ENCODE measurements around the gene ROR1. TPM values are rescaled to one million over a fixed set of nuclear protein-coding genes. Genes with fewer than 3 reads are reported as not detected.

Gene ROR1
- total and polyA plus RNA-seq, 10 of the 15 experiments (the other 5 are each of a cell fraction or from before 2014, with no cell fraction given) = 0.02 to 0.08 (median 0.05) TPM; not detected in 6

- ChIA-PET SMC1A (ENCODE audit: uncharacterized antibody, unreplicated experiment) (interaction anchor here (0.7 to 1.7 kb wide), 3 partner anchors 8 to 10 kb away, joined by 3 to 4 read pairs (median 3); no protein-coding TSS in a partner anchor), POLR2A (no interaction called here), CTCF (interaction anchor here (1.3 to 1.5 kb wide), 2 partner anchors 15 to 36 kb away, joined by 3 read pairs; no protein-coding TSS in a partner anchor), RAD21 (ENCODE audit: unreplicated experiment) (interaction anchor here (0.6 to 0.9 kb wide), 2 partner anchors 57 to 58 kb away, joined by 3 read pairs; no protein-coding TSS in a partner anchor)
- FAIRE-seq = no peak
- Histone ChIP-seq H3K4me1 (ENCODE audit: control insufficient read depth, insufficient read depth, low read length) (no peaks in the 10 kb centered on the region), H3K9ac (ENCODE audit: control insufficient read depth, insufficient read depth, low read length) (no peak overlapping the region), H3K27me3 (replicated peaks in 1 of 2; ENCODE audit: control insufficient read depth in 2 of 2, insufficient read depth in 2 of 2, low read length in 1 of 2) (no peaks in the 10 kb centered on the region; a peak in 1 of 4 replicates), H3K4me3 (no peak overlapping the region), H3K4me2 (ENCODE audit: control insufficient read depth, insufficient read depth) (no peak overlapping the region), H4K20me1 (ENCODE audit: control insufficient read depth, insufficient read depth) (no peaks in the 10 kb centered on the region), H3K9me3 (replicated peaks; ENCODE audit: control insufficient read depth, insufficient read depth, low read length) (no peaks in the 10 kb centered on the region), H3K79me2 (ENCODE audit: control insufficient read depth, insufficient read depth, low read length) (no peaks in the 10 kb centered on the region), H3K36me3 (ENCODE audit: control insufficient read depth in 2 of 2, insufficient read depth in 2 of 2, low read length in 1 of 2) (no peaks in the 10 kb centered on the region), H2AFZ (ENCODE audit: control insufficient read depth, low read depth, low read length) (no peak overlapping the region), H3K27ac (ENCODE audit: control insufficient read depth, insufficient read depth) (no peak overlapping the region)
- BruUV-seq (replicated peaks) = no TSS peak
- no peak for ATAC-seq
- DNase-seq (ENCODE audit: low read depth, low spot score) = no peak
- intact Hi-C loops (cut with micrococcal nuclease; ENCODE audit: unreplicated experiment) (no loop called here), in situ Hi-C loops (cut with MboI) (no loop called here)
- WGBS (ENCODE audit: insufficient coverage, insufficient replicate concordance, low lambda C conversion rate, missing lambda C conversion rate) = 47% methylated on average over 5 of the region's 5 CpGs
- TF ChIP-seq PBX3 (IDR thresholded peaks at IDR 0.05; ENCODE audit: insufficient replicate concordance, low read depth, low read length) = no peak
- no peak for TF ChIP-seq USF1 (IDR thresholded peaks at IDR 0.05; ENCODE audit: borderline replicate concordance, extremely low read length, insufficient read depth, low read depth, low read length)
- TF ChIP-seq MEF2B (IDR thresholded peaks at IDR 0.05; ENCODE audit: partially characterized antibody, poor library complexity, severe bottlenecking) = no peak
- TF ChIP-seq KLF5 (IDR thresholded peaks at IDR 0.05; ENCODE audit: partially characterized antibody) = no peak
- TF ChIP-seq SUZ12 (IDR thresholded peaks at IDR 0.05; ENCODE audit: unreplicated experiment) = no peak
- no peak for TF ChIP-seq ZBTB4 (CRISPR knock-in tag; IDR thresholded peaks at IDR 0.05)
- no peak for TF ChIP-seq ATF3 (IDR thresholded peaks at IDR 0.05; ENCODE audit: borderline replicate concordance, extremely low read depth, low read depth, low read length)
- no peak for TF ChIP-seq MTA2 (IDR thresholded peaks at IDR 0.05; ENCODE audit: low read depth)
- TF ChIP-seq SIN3A (IDR thresholded peaks at IDR 0.05; ENCODE audit: low read depth, low read length) = no peak
- no peak for TF ChIP-seq ZNF687 (IDR thresholded peaks at IDR 0.05)
- TF ChIP-seq STAT3 (IDR thresholded peaks at IDR 0.05; ENCODE audit: low read depth, low read length) = no peak
- TF ChIP-seq SREBF2 (IDR thresholded peaks at IDR 0.05; ENCODE audit: low read length) = no peak
- TF ChIP-seq EED (IDR thresholded peaks at IDR 0.05; ENCODE audit: low read depth) = no peak
Measured at GRCh38 chr1:63748641-63749040, 25.2 kb upstream of the ROR1 start.
